ENCODE results near the gene F11R. TPM values are rescaled to one million over a fixed set of nuclear protein-coding genes. Genes with fewer than 3 reads are reported as not detected.
"Not testable (repeated sequence)": the region's sequence is repeated elsewhere in the genome, so short reads cannot be mapped to it uniquely, and the experiment has no call there.

The F11R gene
- total RNA-seq, 3 donors from 2014 or later, result 84.0 to 222 (median 157) TPM

DNA sequence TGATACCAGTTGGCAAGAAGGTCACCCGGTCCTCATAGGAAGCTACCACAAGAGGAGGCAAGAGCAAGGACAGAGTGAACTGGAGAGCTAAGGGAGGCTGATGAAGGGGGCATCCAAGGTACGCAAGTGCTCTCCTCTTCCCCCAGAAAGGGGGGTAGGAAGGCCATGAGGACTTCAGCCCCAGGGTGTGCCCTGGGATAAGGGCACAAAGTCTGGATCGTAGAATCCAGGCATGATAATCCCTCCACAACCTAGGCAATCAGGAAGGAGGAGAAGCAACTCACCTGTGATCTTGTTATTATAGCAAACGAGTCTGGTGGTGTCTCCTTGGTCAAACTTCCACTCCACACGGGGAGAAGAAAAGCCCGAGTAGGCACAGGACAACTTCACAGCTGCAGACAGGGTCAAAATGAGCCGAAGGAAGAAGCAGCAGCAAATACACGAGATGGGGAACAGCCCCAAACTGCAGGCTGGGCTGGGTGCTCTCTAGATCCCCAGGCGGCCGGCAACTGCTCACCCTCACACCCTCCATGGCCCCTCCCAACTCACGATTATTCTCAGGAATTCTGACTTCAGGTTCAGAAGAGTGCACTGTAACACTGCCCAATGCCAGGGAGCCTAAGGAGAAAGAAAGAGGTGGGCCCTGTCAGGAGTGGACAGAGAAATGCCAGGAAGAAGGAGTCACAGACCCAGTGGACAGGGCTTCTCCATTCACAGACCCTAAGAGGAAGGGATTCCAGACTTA lies 20.0 kb downstream of the F11R start:
- DNase-seq (no peak), ATAC-seq (no peak)
- intact Hi-C loops (cut with DNase I, micrococcal nuclease), result no loop called here

DNA sequence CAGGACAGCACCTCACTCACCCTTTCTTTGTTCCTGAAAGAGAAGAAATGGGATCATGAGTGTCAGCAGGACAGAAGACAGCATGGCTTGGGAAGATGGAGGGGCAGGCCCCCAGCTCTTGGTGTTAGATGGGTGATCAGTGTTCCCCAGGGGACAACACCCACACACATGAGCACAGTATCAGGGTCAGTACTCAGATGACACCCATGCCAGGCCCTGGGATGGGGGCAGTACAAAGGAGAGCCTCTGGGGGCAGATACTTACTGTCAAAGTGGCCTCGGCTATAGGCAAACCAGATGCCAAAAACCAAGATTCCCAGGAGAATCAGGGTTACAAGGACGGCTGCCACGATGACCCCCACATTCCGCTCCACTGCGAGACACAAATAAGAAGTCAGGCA lies 21.6 kb downstream of the F11R start:
- intact Hi-C loops (cut with DNase I, micrococcal nuclease), result loop anchor here (5.0 to 10.0 kb wide), 2 partner anchors 95 to 98 kb away; partner anchors contain the start of gene KLHDC9 (in 2 of the 2)
- ATAC-seq (no peak), DNase-seq (no peak)
- peaks cover 3% of the 10 kb centered on the region for H3K4me1 ChIP-seq (ENCODE audit: low read depth)
- H3K9me3 ChIP-seq, result no peaks in the 10 kb centered on the region
- H3K36me3 ChIP-seq (ENCODE audit: low read depth), result no peaks in the 10 kb centered on the region
- H3K4me3 ChIP-seq, result no peak overlapping the region
- TF ChIP-seq, protein P1, sequence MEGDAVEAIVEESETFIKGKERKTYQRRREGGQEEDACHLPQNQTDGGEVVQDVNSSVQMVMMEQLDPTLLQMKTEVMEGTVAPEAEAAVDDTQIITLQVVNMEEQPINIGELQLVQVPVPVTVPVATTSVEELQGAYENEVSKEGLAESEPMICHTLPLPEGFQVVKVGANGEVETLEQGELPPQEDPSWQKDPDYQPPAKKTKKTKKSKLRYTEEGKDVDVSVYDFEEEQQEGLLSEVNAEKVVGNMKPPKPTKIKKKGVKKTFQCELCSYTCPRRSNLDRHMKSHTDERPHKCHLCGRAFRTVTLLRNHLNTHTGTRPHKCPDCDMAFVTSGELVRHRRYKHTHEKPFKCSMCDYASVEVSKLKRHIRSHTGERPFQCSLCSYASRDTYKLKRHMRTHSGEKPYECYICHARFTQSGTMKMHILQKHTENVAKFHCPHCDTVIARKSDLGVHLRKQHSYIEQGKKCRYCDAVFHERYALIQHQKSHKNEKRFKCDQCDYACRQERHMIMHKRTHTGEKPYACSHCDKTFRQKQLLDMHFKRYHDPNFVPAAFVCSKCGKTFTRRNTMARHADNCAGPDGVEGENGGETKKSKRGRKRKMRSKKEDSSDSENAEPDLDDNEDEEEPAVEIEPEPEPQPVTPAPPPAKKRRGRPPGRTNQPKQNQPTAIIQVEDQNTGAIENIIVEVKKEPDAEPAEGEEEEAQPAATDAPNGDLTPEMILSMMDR (IDR thresholded peaks at IDR 0.05), result no peak

More for the DNA sequence above, 20.0 kb downstream of the F11R start:
- Histone ChIP-seq H3K9me3 (no peaks in the 10 kb centered on the region), H3K36me3 (ENCODE audit: low read depth) (no peaks in the 10 kb centered on the region), H3K4me3 (no peak overlapping the region), H3K4me1 (ENCODE audit: low read depth) (peaks cover 3% of the 10 kb centered on the region)
- TF ChIP-seq, protein P1 (IDR thresholded peaks at IDR 0.05), result no peak

DNA sequence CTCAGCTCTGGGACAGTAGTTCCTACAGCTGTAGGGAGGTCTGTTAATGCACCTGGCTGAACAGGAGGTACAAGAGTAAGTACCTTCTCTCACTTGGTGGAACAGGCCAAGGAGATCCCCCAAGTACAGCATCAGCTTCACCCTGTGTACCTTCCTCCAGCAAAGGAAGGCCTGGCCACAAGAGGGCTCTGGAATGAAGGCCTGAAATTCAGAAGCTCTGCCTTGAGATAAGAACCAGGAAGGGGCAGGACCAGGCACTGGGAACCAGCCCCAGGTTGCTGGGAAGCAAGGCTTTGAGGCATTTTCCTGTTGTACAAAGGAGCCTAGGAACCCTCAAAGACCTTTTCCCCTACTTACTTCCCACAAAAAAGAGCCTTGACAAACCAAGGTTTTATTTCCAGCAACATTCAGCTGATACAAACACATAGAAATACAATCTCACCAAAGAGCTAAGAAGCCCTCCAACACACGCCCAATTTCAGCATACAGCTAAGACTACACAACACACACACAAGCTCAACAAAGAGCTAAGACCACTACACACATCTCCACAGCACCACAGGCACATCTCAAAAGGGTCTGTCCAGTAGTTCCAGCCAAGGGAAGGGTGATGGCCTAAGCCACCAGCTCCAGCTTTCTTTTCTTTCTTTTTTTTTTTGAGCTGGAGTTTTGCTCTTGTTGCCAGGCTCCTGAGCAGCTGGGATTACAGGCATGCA lies 23.5 kb downstream of the F11R start:
- TF ChIP-seq, protein P1 (IDR thresholded peaks at IDR 0.05), result peak; percentile 38
- intact Hi-C loops (cut with DNase I, micrococcal nuclease), result loop anchor here (5.0 to 10.0 kb wide), 2 partner anchors 97 to 100 kb away; partner anchors contain the start of gene KLHDC9 (in 2 of the 2)
- Histone ChIP-seq H3K4me3 (no peak overlapping the region), H3K36me3 (ENCODE audit: low read depth) (no peaks in the 10 kb centered on the region), H3K9me3 (no peaks in the 10 kb centered on the region), H3K4me1 (ENCODE audit: low read depth) (peaks cover 3% of the 10 kb centered on the region)
- peak; percentile 87 for ATAC-seq
- DNase-seq, result peak in 2 of 3 donors; percentile 78 to 86

DNA sequence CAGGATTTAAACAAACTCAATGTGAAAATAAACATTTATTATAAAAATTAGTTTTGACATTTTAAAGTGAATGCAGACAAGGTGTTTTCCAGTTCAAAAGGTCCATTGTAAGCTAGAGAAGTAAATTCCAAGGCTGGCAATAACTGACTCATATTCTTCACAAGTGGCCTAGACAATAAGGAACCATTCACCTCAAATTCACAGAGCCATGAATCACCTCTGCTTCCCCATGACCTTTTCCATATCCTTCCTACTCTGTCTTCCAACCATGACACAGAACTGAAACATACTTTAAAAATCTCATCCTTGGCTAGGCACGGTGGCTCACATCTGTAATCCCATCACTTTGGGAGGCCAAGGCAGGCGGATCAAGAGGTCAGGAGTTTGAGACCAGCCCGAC lies 24.8 kb downstream of the F11R start:
- ATAC-seq (peak; percentile 81), DNase-seq (no peak)
- Histone ChIP-seq H3K4me1 (ENCODE audit: low read depth) (peaks cover 3% of the 10 kb centered on the region), H3K36me3 (ENCODE audit: low read depth) (no peaks in the 10 kb centered on the region), H3K9me3 (no peaks in the 10 kb centered on the region), H3K4me3 (no peak overlapping the region)
- TF ChIP-seq, protein P1 (IDR thresholded peaks at IDR 0.05), result no peak
- intact Hi-C loops (cut with DNase I, micrococcal nuclease), result loop anchor here (5.0 to 10.0 kb wide), 2 partner anchors 99 to 101 kb away; partner anchors contain the start of gene KLHDC9 (in 2 of the 2)

DNA sequence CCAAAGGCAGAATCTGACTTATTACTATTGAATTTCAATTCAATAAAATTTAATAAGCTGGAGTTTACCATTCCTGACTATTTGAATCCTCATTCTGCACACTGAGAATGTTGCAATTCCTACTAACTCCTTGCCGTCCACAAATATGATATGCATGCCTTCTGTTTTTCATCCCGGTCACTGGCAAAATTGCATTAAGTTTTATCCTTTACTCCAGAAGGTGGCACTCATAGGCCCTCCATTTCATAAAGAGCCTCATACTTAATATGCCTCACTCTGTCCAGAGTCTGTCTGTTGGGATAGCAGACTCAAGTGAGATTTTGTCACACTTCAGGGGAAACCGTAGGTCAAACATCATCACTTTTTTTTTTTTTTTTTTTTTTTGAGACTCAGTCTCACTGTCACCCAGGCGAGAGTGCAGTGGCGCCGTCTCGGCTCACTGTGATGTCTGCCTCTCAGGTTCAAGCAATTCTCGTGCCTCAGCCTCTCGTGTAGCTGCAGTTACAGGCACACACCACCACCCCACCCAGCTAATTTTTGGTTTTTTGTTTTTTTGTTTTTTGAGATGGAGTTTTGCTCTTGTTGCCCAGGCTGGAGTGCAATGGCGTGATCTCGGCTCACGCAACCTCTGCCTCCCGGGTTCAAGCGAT lies 27.3 kb downstream of the F11R start:
- peaks cover 3% of the 10 kb centered on the region for H3K4me1 ChIP-seq (ENCODE audit: low read depth)
- ATAC-seq, result no peak
- TF ChIP-seq, protein P1 (IDR thresholded peaks at IDR 0.05), result no peak
- H3K4me3 ChIP-seq, result no peak overlapping the region
- no peaks in the 10 kb centered on the region for H3K9me3 ChIP-seq
- DNase-seq, result no peak
- H3K36me3 ChIP-seq (ENCODE audit: low read depth), result no peaks in the 10 kb centered on the region
- intact Hi-C loops (cut with DNase I, micrococcal nuclease), result loop anchor here in 1 of 2 donors (10.0 kb wide), 1 partner anchor 101 kb away; the partner anchor contains the start of gene KLHDC9

DNA sequence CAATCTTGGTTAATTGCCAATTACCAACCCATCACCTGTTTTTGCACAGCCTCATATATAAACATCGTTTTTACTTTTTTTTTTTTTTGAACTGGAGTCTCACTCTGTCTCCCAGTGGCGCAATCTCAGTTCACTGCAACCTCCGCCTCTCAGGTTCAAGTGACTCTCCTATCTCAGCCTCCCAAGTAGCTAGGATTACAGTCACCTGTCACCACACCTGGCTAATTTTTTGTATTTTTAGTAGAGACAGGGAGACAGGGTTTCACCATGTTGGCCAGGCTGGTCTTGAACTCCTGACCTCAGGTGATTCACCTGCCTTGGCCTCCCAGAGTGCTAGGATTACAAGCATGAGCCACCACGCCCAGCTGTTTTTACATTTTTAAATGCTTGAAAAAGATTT lies 28.9 kb downstream of the F11R start:
- H3K9me3 ChIP-seq; ATAC-seq; H3K36me3 ChIP-seq (ENCODE audit: low read depth); H3K4me1 ChIP-seq (ENCODE audit: low read depth); H3K4me3 ChIP-seq; DNase-seq: not testable (repeated sequence)
- intact Hi-C loops (cut with DNase I, micrococcal nuclease), result loop anchor here in 1 of 2 donors (10.0 kb wide), 1 partner anchor 103 kb away; the partner anchor contains the start of gene KLHDC9
